HFFc6 (cell line): ENCODE measurements around the gene GLTP. TPM values are rescaled to one million over a fixed set of nuclear protein-coding genes. Genes with fewer than 3 reads are reported as not detected.
"Not testable (repeated sequence)": the region's sequence is repeated elsewhere in the genome, so short reads cannot be mapped to it uniquely, and the experiment has no call there.

Experiments used
- DNase-seq: peaks from one replicate; pipeline ENCODE4 v3.0.0-alpha.2; 2018
- H3K27ac Mint-ChIP-seq: 2 replicates; pipeline ENCODE4 v1.8.0; 2020; ENCODE audit warnings: mild to moderate bottlenecking, mixed read lengths
- H3K27me3 Mint-ChIP-seq: 2 replicates; pipeline ENCODE4 v1.8.0; 2021; ENCODE audit warnings: mild to moderate bottlenecking, moderate library complexity, mixed read lengths; ENCODE audit not compliant: insufficient read depth
- H3K36me3 Mint-ChIP-seq: 2 replicates; pipeline ENCODE4 v1.8.0; 2021; ENCODE audit warnings: low read depth, mixed read lengths
- H3K4me1 Mint-ChIP-seq: 2 replicates; pipeline ENCODE4 v1.8.0; 2020; ENCODE audit warnings: low read depth, mixed read lengths
- H3K4me3 Mint-ChIP-seq: 2 replicates; pipeline ENCODE4 v1.8.0; 2020; ENCODE audit warnings: mild to moderate bottlenecking, moderate library complexity, mixed read lengths
- H3K9me3 Mint-ChIP-seq: 2 replicates; pipeline ENCODE4 v1.8.0; 2020; ENCODE audit warnings: mild to moderate bottlenecking, mixed read lengths
- total RNA-seq, 6 experiments: library from RNA; stranded (reverse); fragmentation: NEBNext Ultra II Directional; extraction: Animal tissue kit (Norgen Biotek cat#: 25700); gene quantifications; 2 replicates in 1 of 6; 3 replicates in 5 of 6; pipeline ENCODE4 v1.2.3, GENCODE V29; 2021
- TF ChIP-seq, protein P1 (sequence below): fragments of 200-600 bp; sonication (generic); IDR thresholded peaks from 2 replicates; pipeline ENCODE4 v1.5.0; 2021; ENCODE audit warnings: antibody characterized with exemption, mild to moderate bottlenecking

GLTP gene
- total RNA-seq, 6 experiments from 2014 or later: 77.4 to 87.9 (median 82.0) TPM

DNA sequence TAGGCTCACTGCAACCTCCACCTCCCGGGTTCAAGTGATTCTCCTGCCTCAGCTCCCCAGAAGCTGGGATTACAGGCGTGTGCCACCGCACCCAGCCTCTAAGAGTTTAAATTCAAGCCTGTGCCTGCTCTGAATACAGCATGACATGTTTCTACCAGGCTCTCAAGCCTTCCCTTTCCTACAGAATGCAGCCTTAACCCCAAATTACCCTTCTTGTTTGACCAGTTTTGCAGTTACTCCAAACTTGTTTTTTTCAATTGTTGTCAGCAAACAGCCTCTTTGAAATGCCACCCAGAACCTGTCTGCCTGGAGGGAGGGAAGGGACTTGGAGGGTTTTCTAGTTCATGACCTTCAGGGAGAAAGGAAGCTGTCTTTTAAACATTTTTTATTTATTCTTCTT is 15.4 kb downstream of the GLTP start:
- H3K4me3 Mint-ChIP-seq: no peak overlapping the region

DNA sequence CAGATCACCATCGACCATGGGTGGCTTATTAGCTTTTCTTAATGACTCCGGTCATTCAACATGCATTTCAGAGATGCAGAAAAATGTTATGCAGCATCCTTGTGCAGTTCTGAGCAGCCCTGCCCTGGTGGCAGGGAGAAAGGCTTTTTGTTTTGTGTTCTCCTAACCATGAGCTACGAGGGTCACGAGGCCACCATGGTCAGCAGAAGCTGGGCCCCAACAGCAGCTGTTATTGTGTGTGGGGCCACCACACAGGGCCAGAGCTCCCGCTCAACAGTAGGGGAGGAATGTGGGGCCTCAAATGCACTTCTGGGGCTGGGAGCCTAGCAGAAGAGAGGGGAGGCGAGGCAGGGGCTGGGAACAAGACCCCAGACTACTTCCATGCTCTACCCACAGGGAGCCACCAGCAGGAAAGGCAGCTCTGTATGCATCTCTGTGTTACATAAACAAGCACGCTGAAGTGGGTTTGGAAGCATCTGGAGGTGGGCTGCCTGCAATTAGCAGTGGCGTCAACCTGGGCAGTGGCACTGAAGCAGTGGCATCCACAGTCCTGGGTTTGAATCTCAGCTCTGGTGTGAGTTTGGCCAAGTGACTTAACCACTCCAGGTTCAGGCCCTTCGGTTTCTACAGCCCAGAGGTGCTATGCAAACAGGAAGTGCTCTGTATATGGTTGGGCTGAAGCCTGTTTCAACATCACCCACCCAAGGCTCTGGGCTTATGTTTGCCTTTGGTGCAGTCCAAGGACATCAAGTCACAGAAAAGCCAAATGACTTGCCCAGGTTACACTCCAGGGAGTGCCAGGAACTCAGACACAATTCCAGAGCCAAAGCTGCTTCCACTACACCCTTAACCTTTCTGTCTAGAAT is 16.3 kb downstream of the GLTP start:
- Mint-ChIP-seq H3K4me1 (peaks cover 39% of the 10 kb centered on the region), H3K9me3 (no peaks in the 10 kb centered on the region), H3K36me3 (no peaks in the 10 kb centered on the region), H3K4me3 (no peak overlapping the region; the same call in 1 of the 2 replicates), H3K27me3 (peaks cover 2% of the 10 kb centered on the region; the same call in 1 of the 2 replicates), H3K27ac (peak overlapping the region; percentile 75)
- TF ChIP-seq, protein P1, sequence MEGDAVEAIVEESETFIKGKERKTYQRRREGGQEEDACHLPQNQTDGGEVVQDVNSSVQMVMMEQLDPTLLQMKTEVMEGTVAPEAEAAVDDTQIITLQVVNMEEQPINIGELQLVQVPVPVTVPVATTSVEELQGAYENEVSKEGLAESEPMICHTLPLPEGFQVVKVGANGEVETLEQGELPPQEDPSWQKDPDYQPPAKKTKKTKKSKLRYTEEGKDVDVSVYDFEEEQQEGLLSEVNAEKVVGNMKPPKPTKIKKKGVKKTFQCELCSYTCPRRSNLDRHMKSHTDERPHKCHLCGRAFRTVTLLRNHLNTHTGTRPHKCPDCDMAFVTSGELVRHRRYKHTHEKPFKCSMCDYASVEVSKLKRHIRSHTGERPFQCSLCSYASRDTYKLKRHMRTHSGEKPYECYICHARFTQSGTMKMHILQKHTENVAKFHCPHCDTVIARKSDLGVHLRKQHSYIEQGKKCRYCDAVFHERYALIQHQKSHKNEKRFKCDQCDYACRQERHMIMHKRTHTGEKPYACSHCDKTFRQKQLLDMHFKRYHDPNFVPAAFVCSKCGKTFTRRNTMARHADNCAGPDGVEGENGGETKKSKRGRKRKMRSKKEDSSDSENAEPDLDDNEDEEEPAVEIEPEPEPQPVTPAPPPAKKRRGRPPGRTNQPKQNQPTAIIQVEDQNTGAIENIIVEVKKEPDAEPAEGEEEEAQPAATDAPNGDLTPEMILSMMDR: no peak
- no peak for DNase-seq

More for the DNA sequence above, 15.4 kb downstream of the GLTP start:
- 0 out of 2 replicates have a peak overlapping the region, but pooled peaks have one; percentile 48 for H3K27ac Mint-ChIP-seq
- DNase-seq: no peak
- H3K36me3 Mint-ChIP-seq: no peaks in the 10 kb centered on the region
- no peaks in the 10 kb centered on the region for H3K9me3 Mint-ChIP-seq
- peaks cover 2% of the 10 kb centered on the region; the same call in 1 of the 2 replicates for H3K27me3 Mint-ChIP-seq
- TF ChIP-seq, protein P1: no peak
- H3K4me1 Mint-ChIP-seq: peaks cover 39% of the 10 kb centered on the region

DNA sequence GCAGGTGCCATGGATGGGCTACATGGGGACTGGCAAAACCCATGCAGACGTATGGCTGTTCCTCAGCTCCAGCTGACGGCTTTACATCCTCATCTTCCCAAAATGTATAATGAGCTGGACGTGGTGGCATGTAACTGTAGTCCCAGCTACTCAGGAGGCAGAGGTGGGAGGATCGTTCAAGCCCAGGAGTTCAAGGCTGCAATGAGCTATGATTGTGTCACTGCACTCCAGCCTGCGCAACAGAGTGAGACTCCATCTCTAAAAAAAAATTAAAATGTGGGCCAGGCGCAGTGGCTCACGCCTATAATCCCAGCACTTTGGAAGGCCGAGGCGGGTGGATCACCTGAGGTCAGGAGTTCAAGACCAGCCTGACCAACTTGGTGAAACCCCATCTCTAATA is 17.9 kb downstream of the GLTP start:
- peaks cover 30% of the 10 kb centered on the region for H3K4me1 Mint-ChIP-seq
- H3K9me3 Mint-ChIP-seq, H3K4me3 Mint-ChIP-seq, H3K36me3 Mint-ChIP-seq, DNase-seq, H3K27ac Mint-ChIP-seq, H3K27me3 Mint-ChIP-seq: not testable (repeated sequence)

DNA sequence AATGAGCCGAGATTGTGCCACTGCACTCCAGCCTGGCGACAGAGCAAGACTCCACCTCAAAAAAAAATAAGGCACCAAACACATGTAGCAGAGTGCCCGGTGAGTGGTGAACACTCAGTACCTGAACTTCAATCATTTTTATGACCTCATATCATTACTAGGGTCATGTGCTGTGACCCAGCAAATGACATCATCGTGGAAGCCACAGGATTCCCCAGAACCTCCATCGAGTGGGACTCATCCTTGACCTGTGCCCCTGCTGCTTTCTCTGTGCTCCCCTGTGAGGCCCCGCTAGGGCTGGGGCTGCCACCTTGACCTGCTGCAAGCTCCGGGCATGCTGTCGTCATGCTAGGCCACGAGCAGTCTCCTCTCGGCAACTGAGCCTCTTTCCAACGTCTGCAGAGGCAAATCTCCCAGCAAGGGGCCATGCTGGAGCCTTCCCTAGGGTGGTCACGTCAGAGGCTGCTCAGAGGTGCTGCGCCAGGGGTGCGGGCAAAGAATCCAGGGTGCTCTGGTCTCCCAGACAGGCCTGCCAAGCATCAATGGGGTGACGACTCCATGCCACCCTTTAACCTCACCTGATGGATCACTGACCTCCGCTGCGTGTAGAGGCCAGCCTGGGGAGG is 18.5 kb downstream of the GLTP start:
- Mint-ChIP-seq H3K9me3 (no peaks in the 10 kb centered on the region), H3K27me3 (peaks cover 2% of the 10 kb centered on the region; the same call in 1 of the 2 replicates), H3K4me1 (peaks cover 30% of the 10 kb centered on the region), H3K27ac (no peak overlapping the region), H3K36me3 (no peaks in the 10 kb centered on the region), H3K4me3 (no peak overlapping the region)
- no peak for DNase-seq
- TF ChIP-seq, protein P1: no peak

DNA sequence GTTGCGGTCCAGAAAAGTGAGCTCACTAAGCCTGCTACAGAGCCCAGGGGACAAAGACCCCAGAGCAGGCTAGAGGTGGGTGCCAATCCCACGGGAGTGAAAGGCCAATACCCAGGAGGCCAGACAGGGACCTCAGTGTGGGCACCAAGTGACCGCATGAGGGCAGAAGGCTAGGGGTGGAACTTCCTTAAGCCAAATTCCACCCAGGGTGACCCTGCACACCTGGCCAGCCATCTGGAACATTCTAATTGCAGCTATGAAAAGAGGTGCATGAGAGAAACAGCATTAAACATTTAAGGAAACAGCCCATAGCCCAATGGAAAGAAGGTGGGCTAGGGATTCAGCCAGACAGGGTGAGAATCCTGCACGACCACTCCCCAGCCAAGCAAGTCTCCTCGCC is 19.4 kb downstream of the GLTP start:
- Mint-ChIP-seq H3K27ac (no peak overlapping the region), H3K9me3 (no peaks in the 10 kb centered on the region), H3K36me3 (no peaks in the 10 kb centered on the region), H3K27me3 (peaks cover 2% of the 10 kb centered on the region; the same call in 1 of the 2 replicates), H3K4me3 (no peak overlapping the region), H3K4me1 (peaks cover 30% of the 10 kb centered on the region)
- TF ChIP-seq, protein P1: no peak
- no peak for DNase-seq

DNA sequence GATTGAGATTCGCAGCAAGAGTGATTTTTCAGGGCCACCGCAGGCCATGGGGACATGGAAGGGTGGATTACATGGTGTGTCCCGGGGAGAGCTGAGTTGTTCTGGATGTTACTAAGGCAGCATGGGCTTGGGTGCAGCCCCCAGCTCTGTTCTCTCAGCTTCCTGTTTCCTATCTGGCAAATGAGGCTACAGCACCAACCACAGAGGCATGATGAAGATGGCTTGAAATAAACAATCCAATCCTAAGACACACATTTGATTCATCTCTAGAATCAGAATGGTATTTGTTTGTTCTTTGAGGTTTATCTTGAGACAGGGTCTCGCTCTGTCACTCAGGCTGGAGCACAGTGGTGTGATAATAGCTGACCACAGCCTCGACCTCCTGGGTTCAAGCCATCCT is 21.6 kb downstream of the GLTP start:
- no peaks in the 10 kb centered on the region for H3K36me3 Mint-ChIP-seq

More for the DNA sequence above, 21.6 kb downstream of the GLTP start:
- H3K9me3 Mint-ChIP-seq: no peaks in the 10 kb centered on the region
- H3K4me1 Mint-ChIP-seq: peaks cover 16% of the 10 kb centered on the region
- no peak overlapping the region for H3K27ac Mint-ChIP-seq
- no peak overlapping the region for H3K4me3 Mint-ChIP-seq
- no peak for DNase-seq
- H3K27me3 Mint-ChIP-seq: no peaks in the 10 kb centered on the region
- TF ChIP-seq, protein P1: no peak
